IgD-negative memory B cell (primary cell): ENCODE results near the gene DNAJB12. TPM values are rescaled to one million over a fixed set of nuclear protein-coding genes. Genes with fewer than 3 reads are reported as not detected.

Experiments
- H3K27ac Mint-ChIP-seq, 3 donors: one replicate each; pipeline ENCODE4 v1.8.0; 2020 to 2022; ENCODE audit warnings: mild to moderate bottlenecking in 3 of 3, mixed read lengths in 3 of 3, moderate library complexity in 1 of 3
- H3K27me3 Mint-ChIP-seq: one replicate; pipeline ENCODE4 v1.8.0; 2021; ENCODE audit warnings: mixed read lengths
- H3K36me3 Mint-ChIP-seq: one replicate; pipeline ENCODE4 v1.8.0; 2020; ENCODE audit warnings: mild to moderate bottlenecking, mixed read lengths
- H3K4me1 Mint-ChIP-seq, 3 donors: one replicate each; pipeline ENCODE4 v1.8.0; 2020 to 2022; ENCODE audit warnings: mixed read lengths in 3 of 3, mild to moderate bottlenecking in 1 of 3
- H3K4me3 Mint-ChIP-seq, 4 donors: one replicate each; pipeline ENCODE4 v1.8.0; 2020 to 2022; ENCODE audit warnings: mild to moderate bottlenecking in 4 of 4, mixed read lengths in 4 of 4, moderate library complexity in 3 of 4
- H3K9me3 Mint-ChIP-seq, 3 donors: one replicate each; pipeline ENCODE4 v1.8.0; 2020 to 2021; ENCODE audit warnings: mixed read lengths in 3 of 3, mild to moderate bottlenecking in 1 of 3
- polyA plus RNA-seq: library from polyadenylated mRNA; unstranded; fragments of 300-500 nt; fragmentation: Illumina TruSeq; gene quantifications from one replicate; pipeline ENCODE4 v1.2.3, GENCODE V29; 2021

The DNAJB12 gene
- polyA plus RNA-seq, 1 donor from 2014 or later, result 27.6 TPM

GRCh38 chr10:72340510-72341261 lies 14.0 kb downstream of the DNAJB12 start:
- no peaks in the 10 kb centered on the region for H3K27me3 Mint-ChIP-seq
- peak overlapping the region in 2 of 3 donors; percentile 59 to 74 for H3K27ac Mint-ChIP-seq
- H3K36me3 Mint-ChIP-seq, result no peaks in the 10 kb centered on the region
- no peaks in the 10 kb centered on the region for H3K9me3 Mint-ChIP-seq
- peaks cover 15 to 20% (median 17%) of the 10 kb centered on the region in 3 donors for H3K4me1 Mint-ChIP-seq
- H3K4me3 Mint-ChIP-seq, result peak overlapping the region in 1 of 4 donors; percentile 48

GRCh38 chr10:72338180-72338579 lies 16.5 kb downstream of the DNAJB12 start:
- H3K4me3 Mint-ChIP-seq, result no peak overlapping the region
- H3K27me3 Mint-ChIP-seq, result no peaks in the 10 kb centered on the region
- H3K27ac Mint-ChIP-seq, result peak overlapping the region in 2 of 3 donors; percentile 93 to 95
- no peaks in the 10 kb centered on the region for H3K36me3 Mint-ChIP-seq
- H3K4me1 Mint-ChIP-seq, result peaks cover 31 to 39% (median 35%) of the 10 kb centered on the region in 3 donors
- H3K9me3 Mint-ChIP-seq, result no peaks in the 10 kb centered on the region

GRCh38 chr10:72337722-72338121 lies 17.0 kb downstream of the DNAJB12 start:
- H3K36me3 Mint-ChIP-seq, result no peaks in the 10 kb centered on the region
- no peak overlapping the region for H3K4me3 Mint-ChIP-seq
- peak overlapping the region in 2 of 3 donors; percentile 93 to 95 for H3K27ac Mint-ChIP-seq
- peaks cover 36 to 43% (median 40%) of the 10 kb centered on the region in 3 donors for H3K4me1 Mint-ChIP-seq
- no peaks in the 10 kb centered on the region for H3K9me3 Mint-ChIP-seq
- H3K27me3 Mint-ChIP-seq, result no peaks in the 10 kb centered on the region

- peaks cover 37 to 44% (median 41%) of the 10 kb centered on the region in 3 donors for H3K4me1 Mint-ChIP-seq
- H3K4me3 Mint-ChIP-seq, result peak overlapping the region in 2 of 4 donors; percentile 50 to 52
- H3K27ac Mint-ChIP-seq, result peak overlapping the region; percentile 59 to 95 (median 93)
- no peaks in the 10 kb centered on the region for H3K27me3 Mint-ChIP-seq
- no peaks in the 10 kb centered on the region for H3K36me3 Mint-ChIP-seq
- no peaks in the 10 kb centered on the region for H3K9me3 Mint-ChIP-seq
These were observed 17.6 kb downstream of the DNAJB12 start for GRCh38 chr10:72337039-72337629.

- H3K36me3 Mint-ChIP-seq, result no peaks in the 10 kb centered on the region
- H3K27ac Mint-ChIP-seq, result peak overlapping the region; percentile 63 to 97 (median 95)
- H3K4me1 Mint-ChIP-seq, result peaks cover 41 to 48% (median 47%) of the 10 kb centered on the region in 3 donors
- no peaks in the 10 kb centered on the region for H3K9me3 Mint-ChIP-seq
- peak overlapping the region in 2 of 4 donors; percentile 38 to 77 for H3K4me3 Mint-ChIP-seq
- H3K27me3 Mint-ChIP-seq, result no peaks in the 10 kb centered on the region
These were observed 18.3 kb downstream of the DNAJB12 start for GRCh38 chr10:72336259-72337038.

- peak overlapping the region in 3 of 4 donors; percentile 78 to 89 (median 84) for H3K4me3 Mint-ChIP-seq
- H3K27me3 Mint-ChIP-seq, result no peaks in the 10 kb centered on the region
- H3K9me3 Mint-ChIP-seq, result no peaks in the 10 kb centered on the region
- peaks cover 45 to 49% (median 46%) of the 10 kb centered on the region in 3 donors for H3K4me1 Mint-ChIP-seq
- H3K27ac Mint-ChIP-seq, result peak overlapping the region; percentile 95 to 97 (median 95)
- no peaks in the 10 kb centered on the region for H3K36me3 Mint-ChIP-seq
These were observed 19.1 kb downstream of the DNAJB12 start for GRCh38 chr10:72335394-72336258.

- H3K4me3 Mint-ChIP-seq, result peak overlapping the region; percentile 72 to 89 (median 81)
- peak overlapping the region; percentile 95 to 97 (median 95) for H3K27ac Mint-ChIP-seq
- H3K9me3 Mint-ChIP-seq, result no peaks in the 10 kb centered on the region
- H3K27me3 Mint-ChIP-seq, result no peaks in the 10 kb centered on the region
- peaks cover 44 to 55% (median 49%) of the 10 kb centered on the region in 3 donors for H3K4me1 Mint-ChIP-seq
- no peaks in the 10 kb centered on the region for H3K36me3 Mint-ChIP-seq
These were observed 19.8 kb downstream of the DNAJB12 start for GRCh38 chr10:72334825-72335393.

GRCh38 chr10:72334196-72334824 lies 20.4 kb downstream of the DNAJB12 start:
- Mint-ChIP-seq H3K27ac (peak overlapping the region; percentile 95 to 97 (median 95)), H3K4me1 (peaks cover 48 to 59% (median 52%) of the 10 kb centered on the region in 3 donors), H3K27me3 (no peaks in the 10 kb centered on the region), H3K36me3 (no peaks in the 10 kb centered on the region), H3K9me3 (no peaks in the 10 kb centered on the region), H3K4me3 (peak overlapping the region; percentile 72 to 89 (median 81))

- H3K36me3 Mint-ChIP-seq, result no peaks in the 10 kb centered on the region
- no peaks in the 10 kb centered on the region for H3K9me3 Mint-ChIP-seq
- no peaks in the 10 kb centered on the region for H3K27me3 Mint-ChIP-seq
- peaks cover 48 to 63% (median 52%) of the 10 kb centered on the region in 3 donors for H3K4me1 Mint-ChIP-seq
- peak overlapping the region; percentile 78 to 97 (median 95) for H3K27ac Mint-ChIP-seq
- peak overlapping the region in 3 of 4 donors; percentile 49 to 82 (median 51) for H3K4me3 Mint-ChIP-seq
These were observed 21.4 kb downstream of the DNAJB12 start for GRCh38 chr10:72333112-72334015.

GRCh38 chr10:72332423-72333111 lies 22.2 kb downstream of the DNAJB12 start:
- Mint-ChIP-seq H3K27ac (peak overlapping the region; percentile 89 to 95 (median 93)), H3K9me3 (no peaks in the 10 kb centered on the region), H3K36me3 (no peaks in the 10 kb centered on the region), H3K27me3 (no peaks in the 10 kb centered on the region), H3K4me3 (peak overlapping the region; percentile 51 to 89 (median 69)), H3K4me1 (peaks cover 48 to 68% (median 57%) of the 10 kb centered on the region in 3 donors)

- no peaks in the 10 kb centered on the region for H3K27me3 Mint-ChIP-seq
- peak overlapping the region; percentile 67 to 89 (median 76) for H3K4me3 Mint-ChIP-seq
- peak overlapping the region; percentile 89 to 95 (median 93) for H3K27ac Mint-ChIP-seq
- H3K36me3 Mint-ChIP-seq, result no peaks in the 10 kb centered on the region
- H3K4me1 Mint-ChIP-seq, result peaks cover 51 to 64% (median 55%) of the 10 kb centered on the region in 3 donors
- no peaks in the 10 kb centered on the region for H3K9me3 Mint-ChIP-seq
These were observed 22.9 kb downstream of the DNAJB12 start for GRCh38 chr10:72331575-72332422.
